IPS DF 4.7 (cell line): ENCODE data around the gene BLOC1S3.

Source experiments
- DNase-seq: peaks from one replicate; pipeline ENCODE4 v3.0.0-alpha.2; 2013; ENCODE audit warnings: low spot score; ENCODE audit errors: extremely low read depth

BLOC1S3 gene, protein sequence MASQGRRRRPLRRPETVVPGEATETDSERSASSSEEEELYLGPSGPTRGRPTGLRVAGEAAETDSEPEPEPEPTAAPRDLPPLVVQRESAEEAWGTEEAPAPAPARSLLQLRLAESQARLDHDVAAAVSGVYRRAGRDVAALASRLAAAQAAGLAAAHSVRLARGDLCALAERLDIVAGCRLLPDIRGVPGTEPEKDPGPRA

DNA sequence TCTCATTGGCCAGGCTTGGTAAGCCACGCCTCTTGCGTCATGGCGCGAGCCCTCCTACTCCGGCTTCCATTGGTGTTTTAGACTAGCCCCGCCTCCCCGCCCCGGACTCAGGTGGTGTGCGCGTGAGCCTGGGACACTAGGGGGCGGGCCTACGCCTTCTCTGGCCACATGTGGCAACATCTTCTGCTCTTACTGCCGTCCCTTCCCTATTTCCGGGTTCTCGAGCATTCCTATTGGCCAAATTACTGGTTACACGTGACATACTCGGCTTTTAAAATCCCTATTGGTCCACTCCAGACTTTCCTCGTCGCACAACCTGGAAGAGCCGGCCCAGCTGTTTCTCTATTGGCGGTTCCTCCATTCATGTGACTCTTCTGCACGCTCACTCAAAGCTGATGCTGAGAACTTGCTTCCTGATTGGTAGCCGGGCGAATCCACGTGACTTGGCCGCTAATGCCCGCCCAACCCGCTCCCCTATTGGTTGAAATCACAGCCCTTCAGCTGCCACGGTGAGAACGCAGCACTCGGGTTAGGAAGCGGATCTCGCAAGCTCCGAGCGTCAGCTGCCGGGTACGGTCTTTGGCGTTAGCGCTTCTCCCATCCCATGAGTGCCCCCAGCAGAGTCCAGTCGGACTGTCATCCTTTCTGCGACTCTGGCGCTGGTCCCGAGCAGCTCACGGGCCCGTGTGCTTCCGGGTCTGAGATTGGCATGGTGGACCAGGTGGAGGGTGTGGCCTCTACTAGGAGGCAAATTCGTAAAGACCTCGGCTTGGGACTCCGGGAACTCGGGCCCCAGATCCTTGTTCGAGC, at the start of gene BLOC1S3:
Gene BLOC1S3, plus strand, starts transcription at position 523 of the 810 bp plus-strand sequence. CDS start 513 bp downstream, outside the sequence.
- peak; percentile 99 for DNase-seq

- no peak for DNase-seq
These were observed 49.8 kb upstream of the BLOC1S3 start for GRCh38 chr19:45128806-45129205.

GRCh38 chr19:45130236-45130635, 48.3 kb upstream of the BLOC1S3 start:
- DNase-seq: no peak

DNA sequence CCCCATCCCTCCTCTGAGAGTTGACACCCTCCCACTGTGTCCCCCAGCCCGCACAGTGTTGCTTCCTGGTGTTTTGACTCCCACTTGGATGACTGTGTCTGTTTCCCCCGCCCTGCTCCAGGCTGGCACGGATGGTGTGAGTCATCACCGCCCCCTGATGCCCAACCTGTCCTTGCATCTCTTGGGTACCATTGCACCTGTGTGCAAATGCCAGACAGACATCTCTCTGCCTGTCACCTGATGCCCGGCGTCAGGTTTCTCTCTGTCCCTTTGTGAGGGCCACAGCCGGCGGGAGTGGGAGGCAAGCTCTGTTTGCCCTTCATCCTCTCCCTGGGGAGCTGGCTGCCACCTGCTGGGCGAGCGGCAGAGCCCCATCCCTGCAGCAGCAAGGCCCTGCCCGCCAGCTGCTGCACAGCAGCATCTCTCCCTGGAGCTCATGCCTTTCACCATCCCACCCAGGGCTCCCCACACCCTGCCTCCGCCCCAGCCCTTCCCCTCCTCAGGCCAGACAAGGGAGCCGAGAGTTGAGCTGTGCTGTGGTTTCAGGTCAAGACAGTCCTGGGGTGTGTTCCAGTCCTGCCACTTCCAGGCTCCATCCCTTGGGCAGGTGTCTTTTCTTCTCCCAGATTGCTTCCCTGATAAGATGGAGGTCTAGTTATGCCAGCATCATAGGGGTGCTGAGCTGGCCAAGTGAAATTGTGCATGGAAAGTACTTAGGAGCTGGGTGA, 47.5 kb upstream of the BLOC1S3 start:
- no peak for DNase-seq

GRCh38 chr19:45133661-45134060, 44.9 kb upstream of the BLOC1S3 start:
- DNase-seq: no peak

- DNase-seq: no peak
These were observed 43.3 kb upstream of the BLOC1S3 start for GRCh38 chr19:45135176-45135885.

- DNase-seq: no peak
These were observed 41.9 kb upstream of the BLOC1S3 start for GRCh38 chr19:45136507-45137178.

DNA sequence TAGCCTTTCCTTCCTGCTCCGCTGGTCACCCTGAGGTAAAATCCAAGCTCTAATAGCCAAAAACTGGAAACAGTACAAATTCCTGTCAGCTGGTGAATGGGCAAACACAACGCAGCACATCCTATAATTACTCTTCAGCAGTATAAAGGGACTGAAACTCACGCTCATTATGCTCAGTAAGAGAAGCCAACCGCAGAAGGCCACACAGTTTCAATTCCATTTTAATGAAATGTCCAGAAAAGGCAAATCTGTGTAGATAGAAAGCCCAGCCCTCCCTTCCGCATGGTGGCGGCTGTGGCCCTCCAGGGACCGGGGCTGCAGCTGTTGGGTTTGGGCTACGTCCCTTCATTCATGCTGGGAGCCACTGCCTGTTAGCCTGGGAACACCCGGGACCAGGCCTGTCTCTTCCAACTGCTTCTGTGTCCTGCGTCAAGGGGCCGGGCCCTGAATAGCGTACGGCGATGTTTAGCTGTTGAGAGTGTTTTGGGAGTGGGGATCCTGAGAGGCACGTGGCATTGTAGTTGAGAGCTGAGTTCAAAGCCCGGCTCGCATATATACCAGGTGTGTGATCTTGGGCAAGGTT, 41.3 kb upstream of the BLOC1S3 start:
- DNase-seq: no peak

GRCh38 chr19:45138303-45138751, 40.3 kb upstream of the BLOC1S3 start:
- no peak for DNase-seq

GRCh38 chr19:45139286-45140143, 39.1 kb upstream of the BLOC1S3 start:
- DNase-seq: no peak

- DNase-seq: no peak
These were observed 38.5 kb upstream of the BLOC1S3 start for GRCh38 chr19:45140144-45140503.

DNA sequence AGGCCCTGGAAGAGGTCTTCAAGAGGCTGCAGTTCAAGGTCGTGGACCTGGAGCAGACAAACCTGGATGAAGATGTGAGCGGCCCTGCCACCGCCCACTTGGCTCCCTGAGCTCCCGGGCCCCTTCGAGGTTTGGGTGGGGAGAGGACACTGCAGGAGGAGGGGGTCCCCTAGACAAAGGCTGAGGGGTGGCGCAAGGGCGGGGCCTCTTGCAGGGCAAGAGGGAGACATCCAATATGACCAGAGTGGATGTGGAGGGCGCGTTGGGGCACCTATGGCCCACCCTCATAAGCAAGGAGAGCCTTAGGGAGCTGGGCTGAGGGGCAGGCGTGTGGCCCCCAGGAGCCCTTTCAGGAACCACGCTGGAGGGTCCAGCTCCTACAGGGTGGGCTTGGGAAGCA, 38.1 kb upstream of the BLOC1S3 start:
- no peak for DNase-seq

DNA sequence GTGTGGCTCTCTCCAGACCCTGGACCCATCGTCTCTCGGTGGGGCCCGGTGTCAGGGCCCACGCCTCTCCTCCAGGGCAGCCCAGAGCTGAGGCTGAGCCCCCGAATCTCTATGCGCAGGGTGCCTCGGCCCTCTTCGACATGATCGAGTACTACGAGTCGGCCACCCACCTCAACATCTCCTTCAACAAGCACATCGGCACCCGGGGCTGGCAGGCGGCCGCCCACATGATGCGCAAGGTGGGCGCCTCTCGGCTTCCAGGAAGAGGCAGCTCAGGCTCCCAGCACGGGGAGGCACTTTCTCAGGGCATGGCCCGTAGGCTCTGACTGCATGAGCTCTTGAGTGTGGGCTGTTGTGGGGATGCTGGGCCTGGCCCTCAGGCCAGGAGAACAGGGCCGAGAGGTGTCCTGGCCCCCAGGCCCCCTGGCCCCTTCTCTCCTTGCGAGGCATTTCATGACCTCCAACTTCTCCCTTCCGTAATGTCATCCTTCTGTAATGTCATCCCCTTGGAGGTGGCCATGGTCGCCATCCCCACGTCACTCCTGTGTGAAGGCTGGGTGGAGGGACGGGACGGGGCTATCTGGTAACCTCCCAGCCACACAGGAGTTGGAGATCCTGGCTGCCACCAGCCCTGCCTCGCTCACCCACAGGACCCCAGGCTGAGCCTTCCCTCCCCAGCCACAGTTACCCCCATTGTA, 37.2 kb upstream of the BLOC1S3 start:
- DNase-seq: no peak

- no peak for DNase-seq
These were observed 36.4 kb upstream of the BLOC1S3 start for GRCh38 chr19:45142016-45142725.

DNA sequence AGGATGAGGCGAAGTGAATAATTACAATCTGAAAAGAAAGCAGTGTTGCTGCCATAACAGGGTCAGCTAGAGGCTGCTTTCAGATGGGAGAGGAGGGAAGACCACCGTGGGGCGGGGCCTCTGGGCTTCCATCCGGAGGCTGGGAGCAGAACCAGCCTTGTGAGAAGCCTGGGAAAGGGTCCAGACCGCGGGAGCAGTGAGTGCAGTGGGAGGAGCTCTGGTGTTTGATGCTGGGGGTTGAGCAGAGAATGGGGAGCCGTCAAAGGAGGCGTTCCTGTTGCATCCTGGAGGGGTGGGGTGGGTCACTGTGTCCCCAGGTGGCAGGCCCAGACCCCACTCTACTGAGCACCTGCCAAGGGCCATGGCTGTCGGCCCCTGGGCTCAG, 35.9 kb upstream of the BLOC1S3 start:
- no peak for DNase-seq

DNA sequence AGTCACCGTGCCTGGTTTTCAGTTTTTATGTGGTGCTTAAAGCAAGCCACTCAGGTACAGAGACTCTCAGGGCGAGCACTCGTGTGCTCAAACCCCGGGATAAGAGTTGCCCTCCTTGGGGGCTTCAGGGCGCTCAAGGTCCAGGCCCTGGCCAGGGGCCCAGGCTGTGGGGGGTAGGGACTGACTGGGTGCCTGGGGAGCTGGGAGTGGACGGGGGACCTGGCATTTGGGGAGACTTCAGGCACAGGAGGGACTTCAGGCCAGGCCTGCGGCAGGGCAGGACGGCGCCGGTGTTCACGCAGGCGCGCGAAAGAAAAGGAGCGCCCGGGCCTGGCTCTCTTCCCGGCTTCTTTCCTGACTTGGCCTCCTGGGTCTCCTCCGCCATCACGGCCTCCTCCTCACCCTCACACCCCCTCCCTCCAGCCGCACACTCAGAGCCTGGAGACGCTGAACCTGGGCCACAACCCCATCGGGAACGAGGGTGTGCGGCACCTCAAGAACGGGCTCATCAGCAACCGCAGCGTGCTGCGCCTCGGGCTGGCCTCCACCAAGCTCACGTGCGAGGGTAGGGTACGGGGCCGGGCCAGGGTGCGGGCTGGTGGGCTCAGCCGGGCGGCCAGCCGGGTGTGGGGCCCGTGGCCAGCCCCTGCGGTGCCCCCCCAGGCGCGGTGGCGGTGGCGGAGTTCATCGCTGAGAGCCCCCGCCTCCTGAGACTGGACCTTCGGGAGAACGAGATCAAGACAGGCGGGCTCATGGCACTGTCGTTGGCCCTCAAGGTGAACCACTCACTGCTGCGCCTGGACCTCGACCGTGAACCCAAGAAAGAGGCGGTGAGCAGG, 33.9 kb upstream of the BLOC1S3 start:
- DNase-seq: no peak
